IMR-90 (cell line): Measurements from ENCODE around the gene KNG1. TPM values are rescaled to one million over a fixed set of nuclear protein-coding genes. Genes with fewer than 3 reads are reported as not detected.

Experiments
- ATAC-seq: fragments of 200-7000 bp; cut with Tn5 transposase; 2 replicates; pipeline ENCODE4 v1.9.1; 2020; ENCODE audit warnings: low read depth, mild to moderate bottlenecking, moderate library complexity
- BruUV-seq: library from RNA; stranded (reverse); fragments of 400-500 nt; replicated peaks from 2 replicates; lab custom pipeline; 2021; lab: Mats Ljungman, UMichigan
- CTCF ChIA-PET: fragments of 300-600 bp; formaldehyde crosslinking; extraction: SDS; loops from one replicate; lab custom pipeline; 2021; ENCODE audit warnings: antibody characterized with exemption; lab: Yijun Ruan, JAX
- POLR2A ChIA-PET: fragments of 300-600 bp; sonication (Branson Sonifier 250); formaldehyde crosslinking; loops from one replicate; lab custom pipeline; 2022; ENCODE audit warnings: antibody characterized with exemption; ENCODE audit not compliant: unreplicated experiment; lab: Charles Lee
- DNase-seq: peaks from one replicate; pipeline ENCODE4 v3.0.0; 2013
- H2AFZ ChIP-seq: replicated peaks from 2 replicates; pipeline ENCODE3; 2013; ENCODE audit warnings: low read length, mild to moderate bottlenecking; ENCODE audit not compliant: poor library complexity
- H2AK5ac ChIP-seq: 2 replicates; pipeline ENCODE4 v1.6.1; 2013; ENCODE audit warnings: low read depth, low read length, inconsistent platforms
- H2AK9ac ChIP-seq: replicated peaks from 2 replicates; pipeline ENCODE3; 2013; ENCODE audit warnings: mild to moderate bottlenecking, low read depth, low read length, moderate library complexity; ENCODE audit not compliant: poor library complexity
- H2BK120ac ChIP-seq: 2 replicates; pipeline ENCODE4 v1.6.1; 2013; ENCODE audit warnings: low read depth, low read length, inconsistent platforms
- H2BK15ac ChIP-seq: 3 replicates; pipeline ENCODE4 v1.6.1; 2013; ENCODE audit warnings: low read depth, low read length, inconsistent platforms
- H2BK20ac ChIP-seq: 2 replicates; pipeline ENCODE4 v1.6.1; 2013; ENCODE audit warnings: low read depth, mild to moderate bottlenecking, inconsistent platforms, low read length, moderate library complexity
- H2BK5ac ChIP-seq: 2 replicates; pipeline ENCODE4 v1.6.1; 2013; ENCODE audit warnings: mild to moderate bottlenecking, low read depth, low read length, inconsistent platforms; ENCODE audit not compliant: poor library complexity, severe bottlenecking
- H3K14ac ChIP-seq: replicated peaks from 2 replicates; pipeline ENCODE4 v1.6.1; 2013; ENCODE audit warnings: low read depth, low read length, inconsistent platforms
- H3K18ac ChIP-seq: 2 replicates; pipeline ENCODE4 v1.6.1; 2013; ENCODE audit warnings: low read depth, low read length, control low read depth
- H3K23ac ChIP-seq: 2 replicates; pipeline ENCODE4 v1.6.1; 2013; ENCODE audit warnings: low read depth, low read length, inconsistent platforms
- H3K27ac ChIP-seq: 2 replicates; pipeline ENCODE4 v1.5.1; 2013; ENCODE audit warnings: mild to moderate bottlenecking, control low read depth, low read length; ENCODE audit not compliant: insufficient read depth
- H3K27me3 ChIP-seq: 2 replicates; pipeline ENCODE4 v1.6.1; 2013; ENCODE audit warnings: low read length; ENCODE audit not compliant: control insufficient read depth, insufficient read depth
- H3K36me3 ChIP-seq: 2 replicates; pipeline ENCODE4 v1.6.1; 2013; ENCODE audit warnings: low read length, mixed read lengths; ENCODE audit not compliant: control insufficient read depth, insufficient read depth
- H3K4ac ChIP-seq: 2 replicates; pipeline ENCODE4 v1.6.1; 2013; ENCODE audit warnings: low read depth, low read length, inconsistent platforms
- H3K4me1 ChIP-seq: 2 replicates; pipeline ENCODE4 v1.6.1; 2013; ENCODE audit warnings: low read length, mixed read lengths; ENCODE audit not compliant: control insufficient read depth, insufficient read depth
- H3K4me2 ChIP-seq: 2 replicates; pipeline ENCODE4 v1.6.1; 2013; ENCODE audit warnings: low read depth, mild to moderate bottlenecking, control low read depth, low read length, moderate library complexity
- H3K4me3 ChIP-seq: 2 replicates; pipeline ENCODE4 v1.5.1; 2013; ENCODE audit warnings: low read depth, mild to moderate bottlenecking, control low read depth, low read length, moderate library complexity; ENCODE audit not compliant: insufficient read depth
- H3K56ac ChIP-seq: 2 replicates; pipeline ENCODE4 v1.6.1; 2013; ENCODE audit warnings: low read length, inconsistent platforms; ENCODE audit not compliant: insufficient read depth; ENCODE audit errors: extremely low read depth
- H3K79me1 ChIP-seq, 2 experiments: 2 replicates each; pipeline ENCODE4 v1.6.1; 2013; ENCODE audit warnings: low read length in 2 of 2, inconsistent platforms in 1 of 2, low read depth in 1 of 2
- H3K9ac ChIP-seq: 2 replicates; pipeline ENCODE4 v1.6.1; 2013; ENCODE audit warnings: low read depth, low read length, control low read depth
- H3K9me1 ChIP-seq: 2 replicates; pipeline ENCODE4 v1.6.1; 2013; ENCODE audit warnings: low read length, inconsistent platforms; ENCODE audit not compliant: insufficient read depth
- H3K9me3 ChIP-seq: 2 replicates; pipeline ENCODE4 v1.6.1; 2013; ENCODE audit warnings: low read length; ENCODE audit not compliant: control insufficient read depth, insufficient read depth
- H4K20me1 ChIP-seq: 2 replicates; pipeline ENCODE4 v1.6.1; 2013; ENCODE audit warnings: low read length, inconsistent platforms; ENCODE audit not compliant: insufficient read depth
- H4K5ac ChIP-seq: 2 replicates; pipeline ENCODE4 v1.6.1; 2013; ENCODE audit warnings: mild to moderate bottlenecking, low read depth, low read length, control low read depth
- H4K8ac ChIP-seq, 2 experiments: 2 replicates each; pipeline ENCODE4 v1.6.1; 2013; ENCODE audit warnings: low read depth in 2 of 2, low read length in 2 of 2, control low read depth in 1 of 2, inconsistent platforms in 1 of 2
- H4K91ac ChIP-seq: 2 replicates; pipeline ENCODE4 v1.6.1; 2013; ENCODE audit warnings: low read depth, low read length, inconsistent platforms; ENCODE audit not compliant: insufficient read depth
- BHLHE40 ChIP-seq: fragments of 150-350 bp; IDR thresholded peaks from 2 replicates; pipeline ENCODE4 v1.6.1; 2016; ENCODE audit warnings: mild to moderate bottlenecking, low read depth, low read length
- CEBPB ChIP-seq: IDR thresholded peaks from 2 replicates; pipeline ENCODE4 v1.6.1; 2012; ENCODE audit warnings: low read depth, low read length, improper control_type of control experiment
- CHD1 ChIP-seq: IDR thresholded peaks from 2 replicates; pipeline ENCODE4 v1.6.1; 2012; ENCODE audit warnings: low read depth, low read length, improper control_type of control experiment
- FOS ChIP-seq: fragments of 150-350 bp; IDR thresholded peaks from 2 replicates; pipeline ENCODE4 v1.6.1; 2016; ENCODE audit warnings: low read depth, low read length
- MAFK ChIP-seq: IDR thresholded peaks from 2 replicates; pipeline ENCODE4 v1.6.1; 2012; ENCODE audit warnings: low read depth, low read length, improper control_type of control experiment
- MAZ ChIP-seq: IDR thresholded peaks from 2 replicates; pipeline ENCODE4 v1.6.1; 2012; ENCODE audit warnings: low read depth, mild to moderate bottlenecking, low read length, improper control_type of control experiment, moderate library complexity, borderline replicate concordance
- MXI1 ChIP-seq: IDR thresholded peaks from 2 replicates; pipeline ENCODE4 v1.6.1; 2012; ENCODE audit warnings: low read depth, mild to moderate bottlenecking, low read length, moderate library complexity, borderline replicate concordance
- NFE2L2 ChIP-seq: fragments of 150-350 bp; IDR thresholded peaks from 2 replicates; pipeline ENCODE4 v1.6.1; 2016; ENCODE audit warnings: low read depth, mild to moderate bottlenecking, low read length
- POLR2A ChIP-seq: IDR thresholded peaks from 2 replicates; pipeline ENCODE4 v1.6.1; 2012; ENCODE audit warnings: mild to moderate bottlenecking, low read depth, low read length
- RAD21 ChIP-seq: IDR thresholded peaks from 2 replicates; pipeline ENCODE4 v1.6.1; 2012; ENCODE audit warnings: low read length, improper control_type of control experiment
- RCOR1 ChIP-seq: IDR thresholded peaks from 2 replicates; pipeline ENCODE4 v1.6.1; 2012; ENCODE audit warnings: mild to moderate bottlenecking, low read length, improper control_type of control experiment; ENCODE audit not compliant: insufficient replicate concordance
- RFX5 ChIP-seq: IDR thresholded peaks from 2 replicates; pipeline ENCODE4 v1.8.0; 2012; ENCODE audit warnings: low read depth, mild to moderate bottlenecking, low read length, moderate library complexity
- SMC3 ChIP-seq: fragments of 150-350 bp; IDR thresholded peaks from 2 replicates; pipeline ENCODE4 v1.6.1; 2016; ENCODE audit warnings: low read depth, mild to moderate bottlenecking, antibody characterized with exemption, low read length, moderate library complexity
- WGBS, 2 experiments: methylation state at CpG; one replicate each; pipeline versions ENCODE4 v1.1.5 to v1.1.7; 2013; ENCODE audit warnings: missing lambda C conversion rate in 2 of 2; ENCODE audit not compliant: insufficient read length in 1 of 2; ENCODE audit errors: extremely low coverage in 2 of 2; 5-methylcytosine and 5-hydroxymethylcytosine counted together
- dilution Hi-C: fragments of 300-500 bp; cut with HindIII; formaldehyde crosslinking; loops from one replicate; pipeline ENCODE4 v1.14.3; 2018; ENCODE audit warnings: low sequenced_read_pairs; ENCODE audit not compliant: unreplicated experiment
- in situ Hi-C: fragments of 300-500 bp; cut with MboI; formaldehyde crosslinking; loops from 3 replicates; pipeline ENCODE4 v1.14.3; 2019; ENCODE audit warnings: low sequenced_read_pairs, inconsistent platforms, mixed read lengths
- intact Hi-C: fragments of 100-400 bp; cut with micrococcal nuclease; formaldehyde crosslinking; loops from 2 replicates; pipeline ENCODE4 v1.10.0; 2022
- polyA plus RNA-seq, 3 experiments: library from polyadenylated mRNA; depleted of rRNA; stranded (reverse); fragments of >200 nt; gene quantifications; 2 replicates each; pipeline ENCODE4 v1.2.3, GENCODE V29; 2012; ENCODE audit warnings: low replicate concordance in 1 of 3
- total RNA-seq: library from RNA; depleted of rRNA; stranded (reverse); fragments of >200 nt; gene quantifications from 2 replicates; pipeline ENCODE4 v1.2.3, GENCODE V29; 2012
- TF ChIP-seq, protein P1 (sequence below): fragments of 150-350 bp; IDR thresholded peaks from 2 replicates; pipeline ENCODE4 v1.6.1; 2016; ENCODE audit warnings: low read depth, mild to moderate bottlenecking, low read length, moderate library complexity, borderline replicate concordance
- TF ChIP-seq, protein P2 (sequence below): fragments of 150-350 bp; IDR thresholded peaks from 2 replicates; pipeline ENCODE4 v1.6.1; 2017; ENCODE audit warnings: mild to moderate bottlenecking, antibody characterized with exemption, low read length, low read depth
- TF ChIP-seq, protein P3 (sequence below): conservative IDR thresholded peaks from 2 replicates; pipeline ENCODE4 v1.5.1; 2012; ENCODE audit warnings: mild to moderate bottlenecking, low read depth, low read length, improper control_type of control experiment

The KNG1 gene
- total and polyA plus RNA-seq, 2 of the 4 experiments (the other 2 are of a cell fraction) = not detected

DNA sequence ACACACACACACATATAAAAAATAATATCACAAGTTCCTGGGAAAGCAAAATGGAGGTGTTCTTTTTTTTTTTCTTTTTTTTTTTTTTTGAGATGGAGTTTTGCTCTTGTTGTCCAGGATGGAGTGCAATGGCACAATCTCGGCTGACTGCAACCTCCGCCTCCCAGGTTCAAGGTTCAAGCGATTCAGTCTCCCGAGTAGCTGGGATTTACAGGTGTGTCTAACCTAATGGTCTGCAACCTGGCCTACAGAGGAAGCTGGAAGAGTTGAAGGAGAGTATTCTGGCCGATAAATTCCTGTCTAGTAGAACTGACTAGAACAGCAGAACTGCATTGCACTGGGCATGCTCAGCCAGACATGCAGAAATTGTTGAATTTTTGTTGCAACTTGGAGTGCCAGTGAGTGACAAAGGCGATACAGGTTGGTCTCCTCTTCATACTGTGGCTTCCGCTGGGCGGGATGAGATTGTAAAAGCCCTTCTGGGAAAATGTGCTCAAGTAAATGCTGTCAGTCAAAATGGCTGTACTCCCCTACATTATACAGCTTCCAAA, 43.8 kb downstream of the KNG1 start:
- no peak overlapping the region for H3K56ac ChIP-seq
- BruUV-seq = no TSS peak
- H4K5ac ChIP-seq = no peak overlapping the region
- H2AK9ac ChIP-seq = no peak overlapping the region
- H3K36me3 ChIP-seq = no peaks in the 10 kb centered on the region
- no peak overlapping the region for H4K91ac ChIP-seq
- ChIA-PET POLR2A (no interaction called here), CTCF (no interaction called here)
- H3K4me2 ChIP-seq = no peak overlapping the region
- no peaks in the 10 kb centered on the region for H4K20me1 ChIP-seq
- ATAC-seq (no peak), DNase-seq (no peak)
- H3K9me1 ChIP-seq = no peaks in the 10 kb centered on the region
- 80% methylated on average over 1 of the region's 8 CpGs; no CpG with 5 or more reads in 1 of the 2 experiments for WGBS, 2 experiments
- TF ChIP-seq, protein P1, sequence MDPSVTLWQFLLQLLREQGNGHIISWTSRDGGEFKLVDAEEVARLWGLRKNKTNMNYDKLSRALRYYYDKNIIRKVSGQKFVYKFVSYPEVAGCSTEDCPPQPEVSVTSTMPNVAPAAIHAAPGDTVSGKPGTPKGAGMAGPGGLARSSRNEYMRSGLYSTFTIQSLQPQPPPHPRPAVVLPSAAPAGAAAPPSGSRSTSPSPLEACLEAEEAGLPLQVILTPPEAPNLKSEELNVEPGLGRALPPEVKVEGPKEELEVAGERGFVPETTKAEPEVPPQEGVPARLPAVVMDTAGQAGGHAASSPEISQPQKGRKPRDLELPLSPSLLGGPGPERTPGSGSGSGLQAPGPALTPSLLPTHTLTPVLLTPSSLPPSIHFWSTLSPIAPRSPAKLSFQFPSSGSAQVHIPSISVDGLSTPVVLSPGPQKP = no peak
- TF ChIP-seq, protein P2, sequence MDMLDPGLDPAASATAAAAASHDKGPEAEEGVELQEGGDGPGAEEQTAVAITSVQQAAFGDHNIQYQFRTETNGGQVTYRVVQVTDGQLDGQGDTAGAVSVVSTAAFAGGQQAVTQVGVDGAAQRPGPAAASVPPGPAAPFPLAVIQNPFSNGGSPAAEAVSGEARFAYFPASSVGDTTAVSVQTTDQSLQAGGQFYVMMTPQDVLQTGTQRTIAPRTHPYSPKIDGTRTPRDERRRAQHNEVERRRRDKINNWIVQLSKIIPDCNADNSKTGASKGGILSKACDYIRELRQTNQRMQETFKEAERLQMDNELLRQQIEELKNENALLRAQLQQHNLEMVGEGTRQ = no peak
- TF ChIP-seq CEBPB (no peak), MAZ (no peak), MAFK (no peak), NFE2L2 (no peak), CHD1 (no peak), POLR2A (no peak), MXI1 (no peak), RFX5 (no peak), RAD21 (no peak), SMC3 (no peak), FOS (no peak), BHLHE40 (no peak), RCOR1 (no peak)
- TF ChIP-seq, protein P3, sequence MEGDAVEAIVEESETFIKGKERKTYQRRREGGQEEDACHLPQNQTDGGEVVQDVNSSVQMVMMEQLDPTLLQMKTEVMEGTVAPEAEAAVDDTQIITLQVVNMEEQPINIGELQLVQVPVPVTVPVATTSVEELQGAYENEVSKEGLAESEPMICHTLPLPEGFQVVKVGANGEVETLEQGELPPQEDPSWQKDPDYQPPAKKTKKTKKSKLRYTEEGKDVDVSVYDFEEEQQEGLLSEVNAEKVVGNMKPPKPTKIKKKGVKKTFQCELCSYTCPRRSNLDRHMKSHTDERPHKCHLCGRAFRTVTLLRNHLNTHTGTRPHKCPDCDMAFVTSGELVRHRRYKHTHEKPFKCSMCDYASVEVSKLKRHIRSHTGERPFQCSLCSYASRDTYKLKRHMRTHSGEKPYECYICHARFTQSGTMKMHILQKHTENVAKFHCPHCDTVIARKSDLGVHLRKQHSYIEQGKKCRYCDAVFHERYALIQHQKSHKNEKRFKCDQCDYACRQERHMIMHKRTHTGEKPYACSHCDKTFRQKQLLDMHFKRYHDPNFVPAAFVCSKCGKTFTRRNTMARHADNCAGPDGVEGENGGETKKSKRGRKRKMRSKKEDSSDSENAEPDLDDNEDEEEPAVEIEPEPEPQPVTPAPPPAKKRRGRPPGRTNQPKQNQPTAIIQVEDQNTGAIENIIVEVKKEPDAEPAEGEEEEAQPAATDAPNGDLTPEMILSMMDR = no peak
- 0 out of 2 replicates have a peak, but pooled peaks cover 2% of the 10 kb centered on the region for H3K9me3 ChIP-seq
- intact Hi-C loops (no loop called here), dilution Hi-C loops (no loop called here), in situ Hi-C loops (no loop called here)
- no peak overlapping the region for H3K9ac ChIP-seq
- H4K8ac ChIP-seq = no peak overlapping the region
- H3K23ac ChIP-seq = no peak overlapping the region
- H3K27me3 ChIP-seq = no peaks in the 10 kb centered on the region
- no peak overlapping the region for H3K18ac ChIP-seq
- H2BK120ac ChIP-seq = no peak overlapping the region
- H3K14ac ChIP-seq = no peak overlapping the region
- H2BK5ac ChIP-seq = no peak overlapping the region
- H2BK15ac ChIP-seq = no peak overlapping the region
- no peak overlapping the region for H3K4ac ChIP-seq
- no peak overlapping the region for H3K4me3 ChIP-seq
- H2AK5ac ChIP-seq = no peak overlapping the region
- H3K4me1 ChIP-seq = no peaks in the 10 kb centered on the region
- H3K27ac ChIP-seq = no peak overlapping the region
- no peaks in the 10 kb centered on the region for H3K79me1 ChIP-seq
- H2BK20ac ChIP-seq = no peak overlapping the region
- H2AFZ ChIP-seq = no peak overlapping the region
